ENCODE data around the gene ZNRF1.

ZNRF1 gene

GRCh38 chr16:75062135-75062975 lies 63.5 kb downstream of the ZNRF1 start:
- DNase-seq (ENCODE audit: low read depth): no peak

- DNase-seq (ENCODE audit: low read depth): no peak
Observed at GRCh38 chr16:75062976-75063346, 64.1 kb downstream of the ZNRF1 start.

DNA sequence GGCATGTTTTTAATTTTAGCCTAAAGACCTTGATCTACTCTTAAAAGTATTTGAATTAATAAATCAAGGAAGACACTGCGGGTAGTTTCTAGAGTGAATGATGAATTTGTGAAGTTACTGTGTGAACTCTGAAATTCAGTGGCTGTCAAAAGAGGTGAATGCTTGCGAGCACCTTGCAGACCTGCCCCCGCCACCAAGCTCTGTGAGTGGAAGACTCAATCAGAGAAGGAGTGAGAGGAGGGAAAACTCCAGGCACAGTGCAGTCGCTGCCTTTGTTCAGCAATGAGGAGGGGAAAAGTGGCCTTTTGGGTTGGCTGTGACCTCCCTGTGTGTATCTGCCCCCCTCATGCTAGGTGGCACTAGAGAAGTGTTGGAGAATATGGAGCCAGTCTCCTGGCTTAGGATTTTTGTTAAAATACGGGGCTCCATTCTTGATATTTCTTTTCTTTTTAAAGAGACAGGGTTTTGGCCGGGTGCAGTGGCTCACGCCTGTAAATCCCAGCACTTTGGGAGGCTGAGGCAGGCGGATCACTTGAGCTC lies 64.8 kb downstream of the ZNRF1 start:
- no peak for DNase-seq (ENCODE audit: low read depth)

DNA sequence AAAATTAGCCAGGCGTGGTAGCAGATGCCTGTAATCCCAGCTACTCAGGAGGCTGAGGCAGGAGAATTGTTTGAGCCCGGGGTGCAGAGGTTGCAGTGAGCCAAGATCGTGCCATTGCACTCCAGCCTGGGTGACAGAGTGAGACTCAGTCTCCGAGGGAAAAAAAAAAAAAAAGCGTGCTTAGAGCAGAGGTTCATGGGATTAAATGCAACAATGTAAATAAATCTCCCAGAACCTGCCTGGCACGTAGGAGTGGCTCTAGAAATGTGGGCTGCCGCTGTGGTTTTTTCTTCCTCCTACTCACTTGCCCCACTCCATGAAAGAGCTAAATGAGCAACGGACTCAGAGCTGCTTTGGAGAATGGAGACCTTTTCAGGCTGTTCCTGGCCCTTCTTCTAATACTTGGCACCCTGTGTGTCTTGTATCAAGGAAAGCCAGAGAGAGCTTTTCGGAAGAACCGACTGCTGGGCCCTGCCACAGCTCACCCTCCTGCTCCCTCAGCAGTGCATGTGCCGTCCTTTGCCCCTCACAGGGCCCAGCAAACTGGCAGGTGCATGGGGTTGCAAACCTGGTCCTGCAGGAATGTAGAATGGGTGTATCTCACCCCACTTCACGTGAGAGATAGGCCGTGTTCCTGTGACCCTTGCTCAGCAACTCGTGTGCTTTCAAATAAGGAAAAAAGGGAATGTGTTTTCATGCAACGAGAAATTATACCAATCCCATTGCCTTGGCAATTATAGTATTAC lies 65.8 kb downstream of the ZNRF1 start:
- DNase-seq (ENCODE audit: low read depth): no peak

GRCh38 chr16:75065149-75065505 lies 66.3 kb downstream of the ZNRF1 start:
- no peak for DNase-seq (ENCODE audit: low read depth)

DNA sequence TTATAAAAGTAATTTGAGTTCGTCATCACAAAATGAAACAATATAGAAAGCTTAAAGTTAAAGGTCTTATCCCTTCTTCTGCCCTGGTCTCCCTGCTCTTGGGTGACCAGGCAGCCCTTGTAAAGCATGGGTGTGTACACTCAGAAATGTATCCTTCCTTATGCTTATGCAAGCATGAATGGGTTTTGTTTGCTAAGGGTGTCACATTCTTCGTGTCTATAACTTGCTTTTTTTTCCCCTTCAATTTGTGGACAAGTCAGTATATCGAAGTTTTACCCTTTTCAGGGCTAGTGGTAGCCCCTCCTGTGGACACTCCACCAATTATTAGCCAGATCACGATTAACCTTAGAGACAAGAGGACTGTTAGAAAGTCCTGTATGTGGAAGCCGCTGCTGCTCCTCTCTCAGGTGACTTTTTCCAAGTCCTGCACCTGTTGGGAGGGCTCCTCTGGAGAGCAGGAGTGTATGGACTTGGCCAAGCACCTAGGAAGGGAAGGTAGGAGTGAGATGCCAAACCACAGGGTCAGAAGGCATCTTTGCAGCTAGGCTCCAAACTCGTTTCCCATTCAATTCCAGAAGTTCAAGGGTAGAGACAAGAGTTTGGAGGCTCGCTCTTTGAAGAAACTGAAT lies 66.8 kb downstream of the ZNRF1 start:
- DNase-seq (ENCODE audit: low read depth): no peak

- DNase-seq (ENCODE audit: low read depth): no peak
Observed at GRCh38 chr16:75066861-75067447, 68.1 kb downstream of the ZNRF1 start.

GRCh38 chr16:75068085-75069031 lies 69.5 kb downstream of the ZNRF1 start:
- no peak for DNase-seq (ENCODE audit: low read depth)

DNA sequence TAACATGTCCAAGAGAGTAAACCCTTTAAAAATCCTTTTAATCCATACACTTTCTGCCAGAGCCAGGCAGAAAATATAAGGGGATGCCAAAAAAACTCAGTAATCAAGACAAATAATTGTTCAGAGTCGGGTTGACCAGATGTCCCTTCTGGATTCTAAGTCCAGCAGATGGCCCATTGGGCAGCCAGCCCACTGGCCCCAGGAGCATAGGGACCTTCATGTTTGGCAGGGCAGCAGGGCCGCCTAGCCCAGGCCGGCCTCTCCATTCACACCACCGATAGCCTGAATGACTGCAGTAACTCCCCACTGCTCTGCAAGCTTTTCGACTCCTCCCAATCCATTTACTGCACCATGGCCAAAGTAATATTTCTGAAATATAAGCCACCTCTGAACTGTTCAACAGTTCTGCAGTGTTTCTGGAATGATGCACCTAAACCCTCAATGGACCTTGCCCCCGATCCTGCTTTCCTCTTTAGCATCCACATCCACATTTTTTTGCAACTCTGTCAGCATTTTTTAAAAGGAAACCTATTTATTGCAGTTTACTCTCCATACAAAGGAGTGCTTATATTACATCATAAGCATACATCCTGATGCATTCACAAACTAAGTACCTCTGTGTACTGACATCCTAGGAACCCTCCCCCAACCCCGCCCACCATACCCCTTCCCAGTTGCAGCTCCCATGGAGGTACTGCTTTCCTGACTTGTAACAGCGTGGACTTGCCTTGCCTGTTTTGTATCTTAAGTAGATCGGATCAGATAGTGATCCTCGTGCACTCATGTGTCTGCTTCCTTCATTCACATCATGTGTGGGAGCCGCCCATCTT lies 71.4 kb downstream of the ZNRF1 start:
- no peak for DNase-seq (ENCODE audit: low read depth)

DNA sequence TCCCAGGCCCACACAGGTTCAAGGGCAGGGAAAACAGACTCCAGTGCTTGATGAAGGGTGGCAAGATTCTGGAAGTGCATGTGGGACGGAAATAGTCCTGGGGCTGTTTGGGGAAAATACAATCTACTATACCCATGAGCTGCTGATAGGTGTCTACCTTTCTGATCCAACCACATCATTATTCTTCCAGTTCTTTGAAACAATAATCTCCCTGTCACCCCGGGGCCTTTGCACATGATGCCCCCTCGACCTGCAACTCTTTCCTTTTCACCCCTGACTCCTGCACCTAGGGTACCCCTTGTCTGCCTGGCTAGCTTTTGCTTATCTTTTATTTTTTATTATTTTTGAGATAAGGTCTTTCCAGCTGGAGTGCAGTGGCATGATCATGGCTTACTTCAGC lies 72.8 kb downstream of the ZNRF1 start:
- no peak for DNase-seq (ENCODE audit: low read depth)

DNA sequence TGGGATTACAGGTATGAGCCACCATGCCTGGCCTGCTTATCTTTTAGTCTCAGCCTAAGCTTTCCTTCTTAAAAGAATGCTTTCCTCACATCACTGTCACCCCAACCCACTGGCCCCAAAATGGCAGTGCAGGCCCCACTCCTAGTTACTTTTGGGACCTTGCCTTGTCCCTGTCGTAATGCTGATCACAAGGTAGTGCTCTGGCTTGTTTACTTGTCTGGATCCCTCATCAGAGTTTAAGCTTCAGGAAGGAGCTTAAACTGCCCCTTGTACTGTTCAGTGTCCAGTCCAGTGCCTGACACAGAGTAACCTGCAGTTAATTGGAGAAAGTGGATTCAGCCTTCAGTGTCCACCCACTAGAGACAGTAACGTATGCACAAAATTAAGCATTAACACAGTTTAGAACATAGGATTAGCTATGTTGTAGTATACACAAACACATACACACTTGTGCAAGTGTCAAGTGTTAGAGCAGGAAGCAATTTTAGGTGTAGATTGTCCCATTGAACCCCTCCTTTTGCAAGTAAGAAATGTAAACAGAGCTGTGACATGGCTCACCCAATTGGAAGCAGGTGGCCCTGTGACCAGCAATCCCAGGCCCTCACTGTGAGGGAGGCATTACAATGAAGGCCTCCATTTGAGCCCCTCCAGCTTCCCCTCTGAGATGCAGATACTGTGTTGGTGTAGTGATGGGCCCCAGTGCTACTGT lies 73.6 kb downstream of the ZNRF1 start:
- no peak for DNase-seq (ENCODE audit: low read depth)

- no peak for DNase-seq (ENCODE audit: low read depth)
Observed at GRCh38 chr16:75073545-75074303, 74.9 kb downstream of the ZNRF1 start.

- no peak for DNase-seq (ENCODE audit: low read depth)
Observed at GRCh38 chr16:75074304-75074793, 75.5 kb downstream of the ZNRF1 start.

DNA sequence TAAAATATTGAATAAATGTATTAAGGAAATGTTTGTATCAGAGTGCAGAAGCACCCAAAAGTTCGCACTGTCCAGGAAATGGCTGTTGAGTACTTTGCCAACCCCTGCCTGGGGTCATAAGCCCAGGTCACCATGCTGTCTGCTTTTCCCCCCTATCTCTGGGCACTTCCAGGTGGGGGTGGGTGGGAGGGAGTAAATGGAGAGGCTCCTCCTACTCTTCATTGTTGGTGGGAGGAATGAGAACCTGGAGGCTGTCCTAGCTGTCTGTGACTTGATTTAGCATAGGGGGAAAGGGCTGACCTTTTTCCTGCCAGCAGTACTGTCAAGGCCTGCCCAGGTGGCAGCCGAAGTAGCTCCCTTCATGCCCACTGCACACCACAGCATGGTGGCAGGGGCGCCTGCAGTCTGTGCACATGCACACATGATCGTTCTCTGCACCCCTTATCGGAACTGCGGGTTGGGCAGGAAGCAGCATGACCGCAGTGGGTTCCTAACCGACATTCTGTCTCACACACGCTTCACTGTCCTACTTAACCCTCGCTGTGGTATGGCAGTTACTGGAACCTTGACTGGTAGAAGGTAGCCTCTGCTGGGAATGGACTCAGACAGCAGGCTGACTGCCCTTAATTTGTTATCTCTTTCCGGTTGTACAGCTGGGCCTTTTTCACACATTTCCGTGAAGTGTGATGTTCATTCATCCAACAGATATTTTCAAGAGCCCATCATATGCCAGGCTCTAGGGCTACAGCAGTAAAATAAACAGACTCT lies 76.3 kb downstream of the ZNRF1 start:
- peak; percentile 83 for DNase-seq (ENCODE audit: low read depth)

GRCh38 chr16:75075688-75076268 lies 77.0 kb downstream of the ZNRF1 start:
- no peak for DNase-seq (ENCODE audit: low read depth)

GRCh38 chr16:75078886-75079285 lies 80.1 kb downstream of the ZNRF1 start:
- DNase-seq (ENCODE audit: low read depth): no peak

- no peak for DNase-seq (ENCODE audit: low read depth)
Observed at GRCh38 chr16:75079346-75079926, 80.6 kb downstream of the ZNRF1 start.

Measured in T-helper 22 cell (primary cell).